Urothelium cell line (cell line): ENCODE results near the gene AGA.

Experiments
- DNase-seq: peaks from one replicate; pipeline ENCODE4 v3.0.0; 2011; ENCODE audit warnings: low spot score, mixed read lengths
- FAIRE-seq: peaks from 2 replicates; lab custom pipeline; 2011; peaks lifted over from hg19 to GRCh38; lab: Jason Lieb, UNC

AGA gene

GRCh38 chr4:177441803-177442622, at the start of gene AGA:
AGA (minus strand) TSS chr4:177442437; CDS start chr4:177442375, 62 bp downstream.
- FAIRE-seq (no peak), DNase-seq (peak; percentile 96)

GRCh38 chr4:177492022-177492421, 49.8 kb upstream of the AGA start:
- FAIRE-seq, result no peak

GRCh38 chr4:177490769-177491168, 48.5 kb upstream of the AGA start:
- FAIRE-seq, result no peak
- no peak for DNase-seq

More at GRCh38 chr4:177492022-177492421, 49.8 kb upstream of the AGA start:
- no peak for DNase-seq

GRCh38 chr4:177489471-177490246, 47.4 kb upstream of the AGA start:
- no peak for FAIRE-seq
- no peak for DNase-seq

GRCh38 chr4:177487977-177488376, 45.7 kb upstream of the AGA start:
- no peak for DNase-seq
- no peak for FAIRE-seq

GRCh38 chr4:177485528-177485927, 43.3 kb upstream of the AGA start:
- DNase-seq, result no peak
- no peak for FAIRE-seq

GRCh38 chr4:177484613-177485021, 42.4 kb upstream of the AGA start:
- FAIRE-seq (no peak), DNase-seq (peak; percentile 42)

- DNase-seq (no peak), FAIRE-seq (no peak)
Measured at GRCh38 chr4:177483760-177484159, 41.5 kb upstream of the AGA start.

- FAIRE-seq (no peak), DNase-seq (no peak)
Measured at GRCh38 chr4:177483271-177483670, 41.0 kb upstream of the AGA start.

GRCh38 chr4:177482367-177482766, 40.1 kb upstream of the AGA start:
- FAIRE-seq (no peak), DNase-seq (no peak)

GRCh38 chr4:177480795-177481194, 38.6 kb upstream of the AGA start:
- DNase-seq (no peak), FAIRE-seq (no peak)

- DNase-seq (no peak), FAIRE-seq (no peak)
Measured at GRCh38 chr4:177479063-177479462, 36.8 kb upstream of the AGA start.

- FAIRE-seq, result no peak
- DNase-seq, result no peak
Measured at GRCh38 chr4:177478496-177478895, 36.3 kb upstream of the AGA start.

- FAIRE-seq (no peak), DNase-seq (no peak)
Measured at GRCh38 chr4:177473991-177474390, 31.8 kb upstream of the AGA start.

- no peak for FAIRE-seq
Measured at GRCh38 chr4:177464026-177464425, 21.8 kb upstream of the AGA start.

GRCh38 chr4:177461606-177462005, 19.4 kb upstream of the AGA start:
- FAIRE-seq (no peak), DNase-seq (no peak)

More at GRCh38 chr4:177464026-177464425, 21.8 kb upstream of the AGA start:
- DNase-seq, result no peak

- no peak for DNase-seq
- no peak for FAIRE-seq
Measured at GRCh38 chr4:177460460-177460859, 18.2 kb upstream of the AGA start.

GRCh38 chr4:177455561-177455970, 13.3 kb upstream of the AGA start:
- DNase-seq (no peak), FAIRE-seq (no peak)

GRCh38 chr4:177453116-177453515, 10.9 kb upstream of the AGA start:
- FAIRE-seq, result no peak
- DNase-seq, result no peak

GRCh38 chr4:177451108-177451500, 8.9 kb upstream of the AGA start:
- FAIRE-seq, result no peak
- DNase-seq, result no peak

- DNase-seq, result no peak
- FAIRE-seq, result no peak
Measured at GRCh38 chr4:177450426-177451107, 8.3 kb upstream of the AGA start.
